Mucosa of descending colon (tissue), 3 donors: ENCODE measurements around the gene ASB2. TPM values are rescaled to one million over a fixed set of nuclear protein-coding genes. Genes with fewer than 3 reads are reported as not detected.

Experiments used
- ATAC-seq: fragments of 200-7000 bp; cut with Tn5 transposase; one replicate; pipeline ENCODE4 v1.9.1; 2020; ENCODE audit warnings: mild to moderate bottlenecking, moderate library complexity
- DNase-seq, 3 donors: peaks; one replicate each; pipeline ENCODE4 v3.0.0-alpha.2; 2020
- H3K36me3 ChIP-seq: fragments of 200-600 bp; one replicate; pipeline ENCODE4 v1.8.0; 2021; ENCODE audit warnings: low read depth, mild to moderate bottlenecking
- H3K4me1 ChIP-seq: fragments of 200-600 bp; one replicate; pipeline ENCODE4 v1.8.0; 2021; ENCODE audit warnings: low read depth, mild to moderate bottlenecking
- H3K4me3 ChIP-seq: fragments of 200-600 bp; one replicate; pipeline ENCODE4 v1.8.0; 2021; ENCODE audit warnings: mild to moderate bottlenecking
- H3K9me3 ChIP-seq: fragments of 200-600 bp; one replicate; pipeline ENCODE4 v1.8.0; 2021; ENCODE audit warnings: mild to moderate bottlenecking
- intact Hi-C, 2 donors: fragments of 100-400 bp; cut with DNase I in 1 of 2; cut with micrococcal nuclease in 1 of 2; formaldehyde crosslinking; loops; one replicate each; pipeline versions ENCODE4 v1.11.0 to v1.11.1; 2022; cut with DNase I, micrococcal nuclease
- total RNA-seq, 3 donors: library from RNA; stranded (reverse); fragmentation: NEBNext Ultra II Directional in 2 of 3; extraction: Animal tissue kit (Norgen Biotek cat#: 25700) in 2 of 3; gene quantifications; one replicate each; pipeline versions ENCODE4 v1.2.1 to v1.2.4, GENCODE V29; 2021 to 2023
- TF ChIP-seq, protein P1 (sequence below): fragments of 200-600 bp; IDR thresholded peaks from one replicate; pipeline ENCODE4 v1.8.0; 2022; ENCODE audit warnings: antibody characterized with exemption, mild to moderate bottlenecking
- donor health status: DM: no; HTN: no; CAD: no; lungs with moderate emphysema.
- donor health status: DM: no; HTN: no; CAD: no.
- donor health status: DM: no; HTN: yes; CAD: no.

ASB2 gene
- total RNA-seq, 3 donors from 2014 or later: 5.2 to 89.1 (median 8.8) TPM

DNA sequence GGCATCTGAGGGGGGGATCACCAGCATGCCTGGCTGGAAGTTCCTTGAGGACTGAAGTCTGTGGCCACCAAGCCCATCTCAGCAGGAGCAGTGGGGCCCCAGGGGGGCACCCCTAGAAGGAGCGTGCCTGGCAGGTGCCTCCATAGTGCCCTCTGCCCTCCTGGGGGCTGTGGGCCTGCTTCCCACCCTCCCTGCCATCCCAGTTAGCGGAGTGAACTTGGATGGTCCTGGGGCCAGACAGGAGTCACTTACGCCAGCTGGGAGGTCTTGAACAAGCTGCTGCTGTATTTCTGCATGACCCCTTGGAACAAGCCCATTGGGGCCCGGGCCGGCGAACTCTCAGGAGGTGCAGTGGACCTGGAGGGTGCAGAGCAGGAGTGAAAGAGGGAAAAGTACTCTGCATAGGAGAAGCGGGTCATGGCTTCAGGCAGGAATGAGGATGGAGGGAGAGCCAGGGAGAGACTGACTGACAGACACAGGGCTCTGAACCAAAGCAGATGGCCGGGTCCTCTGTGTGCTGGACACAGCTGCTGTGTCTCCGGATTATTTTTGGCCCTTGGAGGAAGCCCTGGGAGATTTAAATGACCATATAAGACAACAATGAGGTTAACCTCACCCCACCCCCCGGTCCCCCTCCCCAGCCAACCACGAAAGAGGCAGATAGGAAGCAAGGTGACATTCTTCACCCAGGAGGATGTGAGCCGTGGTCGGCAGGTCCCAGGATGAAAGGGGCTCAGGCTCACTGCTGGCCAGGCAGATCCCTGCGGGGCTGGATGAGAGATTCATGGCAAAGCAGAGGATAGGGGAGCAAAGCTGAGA, 19.6 kb downstream of the ASB2 start:
- peaks cover 14% of the 10 kb centered on the region for H3K4me1 ChIP-seq
- ATAC-seq: no peak

DNA sequence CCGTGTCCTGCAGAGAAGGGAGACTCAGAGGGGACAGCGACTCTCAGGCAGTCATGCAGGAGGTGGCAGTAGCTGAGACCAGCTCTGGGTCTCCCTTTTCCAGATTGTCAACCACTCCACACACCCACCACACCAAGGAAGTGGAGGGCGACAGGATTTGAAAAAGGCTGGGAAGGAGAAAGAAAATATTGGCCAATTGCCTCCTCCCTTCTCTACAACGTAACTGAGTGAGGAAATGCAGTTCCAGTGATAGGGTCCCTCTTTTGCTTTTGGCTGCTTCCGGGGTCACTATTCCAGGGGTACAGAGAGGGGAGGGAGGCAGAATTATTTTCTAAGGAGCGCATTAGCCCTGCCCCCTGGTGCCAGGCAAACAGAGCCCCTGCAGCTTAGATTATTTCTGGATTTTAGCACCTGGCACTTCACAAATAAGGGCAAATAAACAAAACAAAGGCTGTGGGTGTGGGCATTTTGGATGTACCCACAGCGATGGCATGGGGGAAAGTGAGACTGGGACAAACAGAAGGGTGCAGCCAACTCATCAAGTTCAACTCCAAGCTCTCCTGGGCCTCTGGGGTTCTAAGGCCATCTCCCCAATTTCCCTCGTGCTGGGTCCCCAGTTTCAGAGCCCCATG, 20.4 kb downstream of the ASB2 start:
- Histone ChIP-seq H3K9me3 (no peaks in the 10 kb centered on the region), H3K36me3 (no peaks in the 10 kb centered on the region), H3K4me1 (peaks cover 14% of the 10 kb centered on the region), H3K4me3 (no peak overlapping the region)
- ATAC-seq (no peak), DNase-seq (no peak)
- TF ChIP-seq, protein P1, sequence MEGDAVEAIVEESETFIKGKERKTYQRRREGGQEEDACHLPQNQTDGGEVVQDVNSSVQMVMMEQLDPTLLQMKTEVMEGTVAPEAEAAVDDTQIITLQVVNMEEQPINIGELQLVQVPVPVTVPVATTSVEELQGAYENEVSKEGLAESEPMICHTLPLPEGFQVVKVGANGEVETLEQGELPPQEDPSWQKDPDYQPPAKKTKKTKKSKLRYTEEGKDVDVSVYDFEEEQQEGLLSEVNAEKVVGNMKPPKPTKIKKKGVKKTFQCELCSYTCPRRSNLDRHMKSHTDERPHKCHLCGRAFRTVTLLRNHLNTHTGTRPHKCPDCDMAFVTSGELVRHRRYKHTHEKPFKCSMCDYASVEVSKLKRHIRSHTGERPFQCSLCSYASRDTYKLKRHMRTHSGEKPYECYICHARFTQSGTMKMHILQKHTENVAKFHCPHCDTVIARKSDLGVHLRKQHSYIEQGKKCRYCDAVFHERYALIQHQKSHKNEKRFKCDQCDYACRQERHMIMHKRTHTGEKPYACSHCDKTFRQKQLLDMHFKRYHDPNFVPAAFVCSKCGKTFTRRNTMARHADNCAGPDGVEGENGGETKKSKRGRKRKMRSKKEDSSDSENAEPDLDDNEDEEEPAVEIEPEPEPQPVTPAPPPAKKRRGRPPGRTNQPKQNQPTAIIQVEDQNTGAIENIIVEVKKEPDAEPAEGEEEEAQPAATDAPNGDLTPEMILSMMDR: no peak
- intact Hi-C loops: no loop called here

More for the DNA sequence above, 19.6 kb downstream of the ASB2 start:
- Histone ChIP-seq H3K9me3 (no peaks in the 10 kb centered on the region), H3K36me3 (no peaks in the 10 kb centered on the region), H3K4me3 (no peak overlapping the region)
- TF ChIP-seq, protein P1: no peak
- intact Hi-C loops: no loop called here
- no peak for DNase-seq

DNA sequence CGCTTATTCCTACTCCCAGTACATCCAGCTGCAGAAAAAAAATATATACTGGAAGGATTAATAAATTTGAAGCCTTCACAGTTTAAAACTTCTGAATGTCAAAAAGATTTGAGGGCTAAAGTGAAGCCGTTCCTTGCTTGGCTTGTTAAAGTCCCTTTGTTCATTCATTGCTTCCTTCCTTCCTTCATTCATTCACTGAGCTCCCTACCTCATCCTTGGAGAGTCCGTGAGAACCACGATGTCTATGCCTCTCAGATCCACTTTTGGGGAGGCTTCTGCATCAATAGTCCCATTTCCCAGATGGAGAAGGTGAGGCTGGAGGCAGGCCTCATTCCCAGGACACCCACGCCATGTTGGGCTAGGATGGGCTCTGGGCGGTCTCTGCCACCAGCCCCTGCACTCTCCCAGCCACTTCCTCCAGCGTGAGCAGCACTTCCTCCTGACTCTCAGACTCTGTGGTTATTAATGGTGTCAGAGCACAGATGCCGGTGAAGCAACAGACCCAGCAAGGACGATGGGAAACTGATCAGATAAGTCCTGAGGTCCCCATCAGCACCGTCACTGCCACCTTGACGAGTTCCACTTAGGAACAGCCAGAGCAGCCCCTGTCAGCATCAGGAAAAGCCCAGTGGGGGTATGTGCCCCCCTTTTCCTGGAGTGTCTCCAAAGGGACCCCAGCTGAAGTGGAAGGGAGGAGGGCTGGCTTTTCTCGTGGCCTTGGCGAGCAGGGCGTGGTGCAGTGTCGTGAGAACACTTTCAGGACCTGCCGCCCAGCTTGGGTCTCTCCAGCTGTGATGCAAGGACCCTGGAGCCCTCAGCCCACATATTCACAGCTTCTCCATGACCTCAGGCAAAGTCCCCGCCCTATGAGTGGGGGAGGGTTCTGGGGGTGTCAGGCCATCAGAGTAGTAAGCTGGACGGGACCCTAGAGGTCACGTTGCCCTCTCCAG, 21.2 kb downstream of the ASB2 start:
- Histone ChIP-seq H3K36me3 (no peaks in the 10 kb centered on the region), H3K4me1 (peaks cover 14% of the 10 kb centered on the region), H3K9me3 (no peaks in the 10 kb centered on the region), H3K4me3 (no peak overlapping the region)
- DNase-seq: peak; percentile 44 to 72 (median 46)
- peak; percentile 59 for ATAC-seq
- intact Hi-C loops: no loop called here
- TF ChIP-seq, protein P1: no peak

DNA sequence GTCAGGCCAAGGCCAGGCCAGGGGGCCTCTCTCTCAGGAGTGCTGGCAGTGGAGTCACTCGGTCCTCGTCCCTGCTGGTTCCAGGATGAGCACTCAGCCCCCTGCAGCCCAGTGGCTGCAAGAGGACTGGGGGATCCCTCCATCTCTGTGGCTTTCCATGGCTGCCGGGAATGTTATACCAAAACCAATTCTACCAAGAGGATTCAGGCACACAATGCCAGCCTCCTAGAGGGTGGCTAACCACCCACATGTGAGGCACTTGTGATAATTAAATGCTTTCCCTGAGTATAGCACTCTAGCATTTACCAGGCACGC, 21.9 kb downstream of the ASB2 start:
- intact Hi-C loops: no loop called here
- Histone ChIP-seq H3K9me3 (no peaks in the 10 kb centered on the region), H3K4me3 (no peak overlapping the region), H3K4me1 (peaks cover 14% of the 10 kb centered on the region), H3K36me3 (no peaks in the 10 kb centered on the region)
- ATAC-seq (no peak), DNase-seq (peak in 1 of 3 donors; percentile 17)
- TF ChIP-seq, protein P1: no peak

DNA sequence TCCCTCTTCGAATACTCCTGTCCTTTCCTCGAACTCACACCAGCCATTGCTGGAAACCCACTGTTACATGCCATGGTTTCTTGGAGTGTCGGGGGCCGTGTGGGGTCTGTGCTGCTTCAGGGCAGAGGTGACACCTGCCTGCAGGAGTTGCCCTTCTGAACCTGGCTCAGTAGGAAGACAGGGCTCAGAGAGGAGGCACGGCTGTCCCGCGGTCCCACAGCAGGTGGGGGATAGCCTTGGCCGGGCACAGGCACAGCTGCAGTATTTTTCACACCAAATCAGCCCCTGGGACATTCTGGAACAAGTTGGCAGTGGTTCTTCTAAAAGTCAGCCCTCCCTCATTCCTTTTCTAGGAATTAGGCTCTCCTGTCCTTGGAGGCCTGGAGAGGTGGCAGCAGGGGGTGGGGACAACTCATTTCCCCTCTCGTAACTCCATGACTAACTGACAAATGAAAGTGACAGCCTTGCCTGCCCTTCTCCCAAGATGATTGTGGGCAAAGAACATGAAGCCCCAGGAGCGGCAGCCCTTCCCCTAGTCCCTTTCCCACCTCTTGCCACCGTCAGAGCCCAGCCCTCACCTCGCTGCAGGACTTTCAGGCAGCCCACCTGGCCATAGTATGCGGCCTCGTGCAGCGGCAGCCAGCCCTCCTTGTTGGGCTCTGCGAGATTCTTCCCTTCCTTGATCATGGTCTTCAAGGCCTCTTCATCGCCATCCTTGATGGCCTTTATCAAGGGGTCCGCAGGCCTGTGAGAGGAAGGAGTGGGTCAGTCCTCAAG, 22.4 kb downstream of the ASB2 start:
- H3K4me1 ChIP-seq: peaks cover 14% of the 10 kb centered on the region
- TF ChIP-seq, protein P1: no peak
- intact Hi-C loops: no loop called here

More for the DNA sequence above, 22.4 kb downstream of the ASB2 start:
- Histone ChIP-seq H3K4me3 (no peak overlapping the region), H3K9me3 (no peaks in the 10 kb centered on the region), H3K36me3 (no peaks in the 10 kb centered on the region)
- DNase-seq (no peak), ATAC-seq (no peak)
